NCI-H1417 treated with DMSO at 0.1 percent for 48 hours (cell line): ENCODE measurements around the gene UBA1.
A peak's percentile ranks its signal among the peaks of the same experiment; 100 is the strongest.

Source experiments
- DNase-seq: peaks from one replicate; lab custom pipeline; 2025; lab: John Stamatoyannopoulos, UW

UBA1 gene

GRCh38 chrX:47193475-47194193 is at the start of gene UBA1:
Gene UBA1 (plus strand): TSS chrX:47193829. CDS start chrX:47198803, 4,974 bp downstream.
- DNase-seq, result peak; percentile 96

DNA sequence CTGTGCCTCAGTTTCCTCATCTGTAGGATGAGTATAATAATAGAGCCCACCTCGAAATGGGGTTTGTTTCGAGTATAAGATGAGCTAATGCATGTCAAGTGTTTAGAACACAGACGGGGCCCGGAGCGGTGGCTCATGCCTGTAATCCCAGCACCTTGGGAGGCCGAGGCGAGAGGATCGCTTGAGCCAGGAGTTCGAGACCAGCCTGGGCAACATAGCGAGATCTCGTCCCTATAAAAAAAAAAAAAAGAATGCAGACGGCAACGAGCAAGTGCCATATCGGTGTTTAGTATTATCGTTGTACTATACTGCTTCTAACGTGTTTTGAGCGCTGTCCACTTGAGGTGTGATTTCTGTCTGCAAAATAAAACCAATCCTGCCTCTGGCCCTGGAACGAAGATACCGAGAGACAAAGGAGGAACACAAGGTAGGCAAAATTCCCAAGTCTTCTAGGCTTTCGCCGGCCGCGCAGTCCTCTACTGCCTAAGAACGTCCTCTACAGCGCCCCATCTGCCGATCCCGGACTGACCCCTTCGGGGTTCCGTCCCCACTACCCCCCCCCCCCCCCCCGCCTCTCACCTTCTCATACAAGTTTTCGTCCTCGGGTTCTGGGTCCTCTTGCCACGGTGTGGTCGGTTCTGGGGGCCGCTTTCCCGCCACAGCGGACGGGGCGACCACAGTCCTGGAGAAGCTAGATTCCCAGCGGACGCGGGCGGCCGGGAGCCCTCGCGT is 49.6 kb upstream of the UBA1 start:
- DNase-seq, result no peak

DNA sequence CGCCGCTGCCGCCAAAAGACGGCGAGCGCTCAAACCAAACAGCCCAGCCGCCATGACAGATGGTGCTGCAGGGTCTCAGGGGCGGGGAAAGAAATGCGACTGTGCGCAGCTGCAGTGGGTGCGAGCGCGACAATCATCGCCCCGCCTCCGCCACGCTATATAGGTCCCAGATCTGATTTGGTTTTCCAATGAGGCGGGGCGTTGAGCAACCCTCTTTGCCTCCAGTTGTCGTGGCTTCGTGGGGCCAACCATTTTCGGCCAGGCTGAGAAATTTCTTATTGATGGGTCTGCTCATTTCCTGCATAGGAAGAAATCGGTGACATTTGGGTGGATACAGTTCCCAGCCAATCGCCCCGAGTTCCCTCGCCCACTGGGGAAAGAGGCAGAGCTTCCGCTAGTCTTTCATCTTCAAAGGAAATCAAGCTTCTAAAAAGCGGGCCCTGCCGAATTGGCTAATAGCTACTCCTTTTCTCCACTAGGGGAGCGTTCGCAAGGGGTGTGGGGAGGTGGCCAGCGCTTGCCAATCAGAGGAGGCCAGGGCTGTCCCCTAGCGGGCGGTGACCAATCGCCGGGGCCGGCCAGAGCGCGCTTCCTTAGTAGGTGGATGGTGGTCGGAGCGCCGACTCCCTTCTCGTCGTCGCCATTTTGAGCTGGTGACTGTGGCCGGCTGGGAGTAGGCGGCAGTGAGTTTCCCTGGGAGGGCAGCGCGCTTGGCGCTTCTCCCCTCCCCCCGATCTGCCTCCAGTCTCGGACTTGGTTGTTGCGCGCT is 48.8 kb upstream of the UBA1 start, which contains the start of the genes NDUFB11 and RBM10:
Gene NDUFB11, minus strand, starts transcription at position 77 of the 769 bp plus-strand sequence. Its CDS starts 23 bp downstream, at position 54.
Gene RBM10, plus strand, starts transcription at position 596 of the 769 bp plus-strand sequence. CDS start 2,261 bp downstream, outside the sequence.
- DNase-seq, result peak; percentile 86

- DNase-seq, result no peak
These were observed 48.1 kb upstream of the UBA1 start for GRCh38 chrX:47145395-47146120.

DNA sequence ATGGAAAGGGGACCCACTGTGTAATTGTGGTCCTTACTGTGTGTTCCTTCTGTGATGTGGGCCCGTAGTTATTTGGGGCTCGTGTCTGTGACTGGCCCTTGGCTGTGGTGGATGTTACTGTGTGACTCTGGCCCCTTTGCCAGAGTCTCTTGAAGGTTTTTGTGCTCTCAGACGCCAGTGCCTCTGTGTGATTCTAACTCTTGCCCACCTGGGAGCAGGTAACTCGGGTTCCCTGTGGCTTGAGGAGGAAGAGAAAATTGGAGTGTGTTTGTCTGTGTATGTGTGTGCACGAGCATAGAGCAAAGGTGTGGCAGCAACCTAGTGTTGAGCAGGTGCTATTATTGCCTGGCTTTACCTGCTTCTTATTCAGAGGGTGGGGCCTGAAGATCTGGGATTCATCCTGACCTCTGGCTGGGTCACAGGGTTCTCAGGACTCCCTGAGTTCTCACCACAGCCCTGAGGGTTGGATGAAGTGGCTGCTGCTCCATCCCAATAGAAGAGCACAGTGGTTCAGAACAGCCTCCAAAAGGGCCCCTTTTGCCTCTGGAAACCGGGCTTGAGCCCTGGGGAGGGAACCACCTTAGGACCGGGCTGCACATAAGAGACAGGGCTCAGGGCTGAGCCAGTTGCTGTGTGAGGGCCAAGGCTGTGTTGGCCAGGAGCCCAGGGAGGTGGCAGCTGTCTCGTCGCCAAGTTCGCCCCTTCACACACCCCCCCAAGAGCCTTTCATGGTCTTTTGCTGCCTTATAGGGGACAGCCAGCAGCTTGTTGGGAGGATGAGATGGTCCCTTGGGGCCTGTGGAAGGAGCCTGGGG is 47.3 kb upstream of the UBA1 start:
- no peak for DNase-seq

DNA sequence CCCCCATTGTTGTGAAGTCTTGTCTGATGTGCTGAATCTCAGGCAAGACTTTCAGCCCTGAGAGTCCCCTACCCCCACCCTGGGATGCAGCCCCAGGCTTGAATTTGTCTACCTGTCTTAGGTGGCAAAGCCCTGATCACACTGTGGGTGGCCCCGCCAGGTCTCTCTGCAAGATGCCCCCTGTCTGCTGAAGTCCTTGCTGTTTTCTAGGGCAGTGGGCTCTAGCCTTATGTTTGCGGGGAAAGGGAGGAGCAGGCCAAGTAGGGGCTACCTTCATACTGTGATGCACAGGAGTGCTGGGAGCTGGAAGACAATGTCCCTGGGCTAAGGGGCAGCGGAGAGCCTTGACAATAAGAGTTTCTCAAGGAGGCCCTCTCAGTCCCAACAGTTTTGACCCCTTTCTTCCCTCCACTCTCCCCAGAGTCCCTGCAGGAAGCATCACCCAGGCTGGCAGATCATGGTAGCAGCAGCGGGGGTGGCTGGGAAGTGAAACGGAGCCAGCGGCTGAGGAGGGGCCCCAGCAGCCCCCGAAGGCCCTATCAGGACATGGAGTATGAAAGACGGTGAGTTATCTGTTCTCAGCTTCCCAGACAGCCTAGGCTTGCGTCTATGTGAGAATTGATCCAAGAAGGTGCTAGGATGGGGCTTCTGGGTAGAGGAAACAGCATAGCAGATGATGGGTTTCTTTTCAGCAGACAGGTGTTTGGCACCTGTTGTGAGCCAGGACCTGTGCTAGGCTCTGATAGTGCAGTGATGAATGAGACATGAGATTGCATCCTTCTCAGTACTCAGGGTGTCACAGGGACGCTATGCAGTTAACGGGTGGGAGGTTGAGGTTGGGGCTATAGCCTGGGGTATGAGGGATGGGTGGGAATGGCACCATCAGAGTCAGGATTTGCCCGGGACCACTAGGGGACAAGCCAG is 46.4 kb upstream of the UBA1 start:
- DNase-seq, result no peak

- no peak for DNase-seq
These were observed 44.7 kb upstream of the UBA1 start for GRCh38 chrX:47148946-47149345.

GRCh38 chrX:47151435-47151834 is 42.2 kb upstream of the UBA1 start:
- no peak for DNase-seq

- DNase-seq, result no peak
These were observed 36.8 kb upstream of the UBA1 start for GRCh38 chrX:47156611-47157520.

DNA sequence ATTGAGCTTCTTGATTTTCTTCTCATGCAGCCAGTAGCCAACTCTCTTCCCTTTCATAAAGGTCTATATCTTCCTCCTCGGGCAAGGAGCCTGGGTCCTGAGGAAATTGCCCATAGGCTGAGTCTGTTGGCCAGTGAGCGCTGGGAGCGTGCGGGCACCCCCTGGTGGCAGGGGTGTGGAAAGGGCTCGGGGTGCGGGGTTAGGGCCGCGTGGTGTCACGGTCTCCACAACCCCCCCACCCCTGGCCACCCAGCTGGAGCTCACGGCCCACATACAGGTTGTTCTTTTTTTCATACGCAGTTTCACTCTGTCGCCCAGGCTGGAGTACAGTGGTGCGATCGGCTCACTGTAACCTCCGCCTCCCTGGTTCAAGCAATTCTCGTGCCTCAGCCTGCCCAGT is 35.5 kb upstream of the UBA1 start:
- DNase-seq, result no peak

DNA sequence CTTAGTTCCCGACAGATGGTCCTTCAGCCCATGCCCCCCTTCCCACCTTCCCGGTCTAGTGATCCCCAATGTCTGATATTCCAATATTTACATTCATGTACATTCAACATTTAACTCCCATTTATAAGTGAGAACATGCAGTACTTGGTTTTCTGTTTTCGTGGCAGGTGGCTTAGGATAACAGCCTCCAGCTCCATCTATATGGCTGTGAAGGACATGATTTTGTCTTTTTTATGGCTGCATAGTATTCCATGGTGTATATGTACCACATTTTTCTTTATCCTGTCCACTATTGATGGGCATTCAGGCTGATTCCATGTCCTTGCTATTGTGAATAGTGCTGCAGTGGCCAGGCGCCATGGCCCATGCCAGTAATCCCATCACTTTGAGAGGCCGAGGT is 34.8 kb upstream of the UBA1 start:
- no peak for DNase-seq

- no peak for DNase-seq
These were observed 32.8 kb upstream of the UBA1 start for GRCh38 chrX:47160781-47161180.

- DNase-seq, result no peak
These were observed 30.6 kb upstream of the UBA1 start for GRCh38 chrX:47162927-47163583.

- no peak for DNase-seq
These were observed 29.2 kb upstream of the UBA1 start for GRCh38 chrX:47164420-47164819.

DNA sequence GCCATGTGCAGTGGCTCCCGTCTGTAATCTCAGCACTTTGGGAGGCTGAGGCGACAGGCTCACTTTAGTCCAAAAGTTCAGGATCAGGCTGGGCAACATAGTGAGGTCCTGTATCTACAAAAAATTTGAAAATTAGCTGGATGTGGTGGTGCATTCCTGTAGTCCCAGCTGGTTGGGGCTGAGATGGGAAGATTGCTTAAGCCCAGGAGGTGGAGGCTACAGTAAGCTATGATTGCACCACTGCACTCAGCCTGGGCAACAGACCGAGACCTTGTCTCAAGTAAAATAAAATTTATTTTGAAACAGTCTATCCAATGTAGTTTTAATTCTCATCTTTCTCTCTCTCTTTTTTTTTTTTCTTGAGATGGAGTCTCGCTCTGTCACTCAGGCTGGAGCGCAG is 27.5 kb upstream of the UBA1 start:
- no peak for DNase-seq

DNA sequence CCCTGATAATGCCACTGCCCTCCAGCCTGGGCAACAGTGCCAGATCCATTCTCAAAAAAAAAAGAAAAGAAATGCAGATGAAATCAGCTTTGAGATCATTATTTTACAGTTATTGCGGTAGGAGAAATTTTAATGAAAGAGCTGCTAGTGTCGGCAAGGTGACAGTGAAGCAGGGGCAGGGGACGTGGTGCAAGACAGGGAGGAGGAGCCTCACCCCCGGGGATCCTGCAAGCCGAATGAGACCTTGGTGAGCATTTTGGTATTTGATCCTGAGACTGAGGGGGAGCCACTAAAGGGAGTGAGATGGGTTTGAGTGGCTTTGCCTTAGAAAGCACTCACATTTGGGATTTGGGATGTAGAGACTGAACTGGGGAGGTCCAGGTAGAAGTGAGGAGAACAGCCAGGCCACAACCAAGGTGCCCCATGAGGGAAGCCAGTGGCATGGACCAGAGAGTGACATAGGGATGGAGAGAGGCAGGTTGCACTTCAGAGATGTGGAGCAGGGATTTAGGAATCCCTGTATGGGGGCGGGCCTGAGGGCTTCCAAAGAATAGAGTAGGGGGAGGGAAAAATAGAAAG is 25.0 kb upstream of the UBA1 start:
- no peak for DNase-seq

- no peak for DNase-seq
These were observed 24.4 kb upstream of the UBA1 start for GRCh38 chrX:47169273-47169672.
